H1 (cell line): Measurements from ENCODE around the gene ZNF747. TPM values are rescaled to one million over a fixed set of nuclear protein-coding genes. Genes with fewer than 3 reads are reported as not detected.

ENCODE experiments used
- CTCF ChIA-PET: fragments of 300-600 bp; sonication (Branson Sonifier 250); formaldehyde crosslinking; loops from one replicate; lab custom pipeline; 2021; ENCODE audit not compliant: partially characterized antibody; lab: Charles Lee
- POLR2A ChIA-PET: fragments of 300-600 bp; sonication (Branson Sonifier 250); formaldehyde crosslinking; loops from one replicate; lab custom pipeline; 2021; ENCODE audit warnings: inconsistent platforms; ENCODE audit not compliant: partially characterized antibody; lab: Charles Lee
- DNase-seq, 2 experiments: peaks; one replicate each; pipeline versions ENCODE4 v3.0.0 to v3.0.0-alpha.2; 2010 to 2022; ENCODE audit warnings: low spot score in 2 of 2, low read depth in 1 of 2, mixed read lengths in 1 of 2
- FAIRE-seq: peaks from 2 replicates; lab custom pipeline; 2011; peaks lifted over from hg19 to GRCh38; lab: Jason Lieb, UNC
- H2AFZ ChIP-seq: 2 replicates; pipeline ENCODE4 v1.8.1; 2012; ENCODE audit warnings: low read length, inconsistent platforms
- H2AK5ac ChIP-seq: 2 replicates; pipeline ENCODE4 v1.6.1; 2013; ENCODE audit warnings: low read depth, low read length
- H2BK120ac ChIP-seq: replicated peaks from 2 replicates; pipeline ENCODE3; 2013; ENCODE audit warnings: low read depth, low read length, inconsistent platforms
- H2BK12ac ChIP-seq: 2 replicates; pipeline ENCODE4 v1.6.1; 2013; ENCODE audit warnings: low read depth, low read length
- H2BK15ac ChIP-seq: 2 replicates; pipeline ENCODE4 v1.6.1; 2013; ENCODE audit warnings: low read length
- H2BK20ac ChIP-seq: 2 replicates; pipeline ENCODE4 v1.6.1; 2013; ENCODE audit warnings: low read length
- H2BK5ac ChIP-seq: 2 replicates; pipeline ENCODE4 v1.6.1; 2013; ENCODE audit warnings: low read depth, low read length
- H3K14ac ChIP-seq: 2 replicates; pipeline ENCODE4 v1.6.1; 2013; ENCODE audit warnings: inconsistent platforms; ENCODE audit not compliant: insufficient read length
- H3K18ac ChIP-seq: 2 replicates; pipeline ENCODE4 v1.6.1; 2013; ENCODE audit warnings: low read length; ENCODE audit errors: extremely low read depth
- H3K23ac ChIP-seq: 2 replicates; pipeline ENCODE4 v1.6.1; 2013; ENCODE audit warnings: inconsistent platforms; ENCODE audit not compliant: insufficient read length
- H3K23me2 ChIP-seq: 2 replicates; pipeline ENCODE4 v1.6.1; 2013; ENCODE audit warnings: low read depth, low read length
- H3K27ac ChIP-seq: 2 replicates; pipeline ENCODE4 v1.6.1; 2011; ENCODE audit warnings: low read depth, low read length, inconsistent platforms
- H3K27me3 ChIP-seq, 4 experiments: replicated peaks in 1 of 4; 1 replicate in 1 of 4; 2 replicates in 3 of 4; pipeline versions ENCODE4 v1.6.1 to v1.8.1; 2011 to 2013; ENCODE audit warnings: low read length in 3 of 4, mild to moderate bottlenecking in 3 of 4, inconsistent platforms in 2 of 4, mixed read lengths in 2 of 4, moderate library complexity in 1 of 4; ENCODE audit not compliant: control insufficient read depth in 3 of 4, insufficient read depth in 3 of 4; ENCODE audit errors: extremely low read depth in 1 of 4
- H3K36me3 ChIP-seq, 4 experiments: 2 replicates each; pipeline versions ENCODE4 v1.6.1 to v1.8.1; 2011 to 2013; ENCODE audit warnings: mild to moderate bottlenecking in 4 of 4, low read length in 3 of 4, moderate library complexity in 2 of 4, control low read depth in 1 of 4, inconsistent platforms in 1 of 4; ENCODE audit not compliant: insufficient read depth in 4 of 4, control insufficient read depth in 2 of 4
- H3K4ac ChIP-seq: replicated peaks from 2 replicates; pipeline ENCODE3; 2013; ENCODE audit warnings: low read length, low read depth, mixed read lengths, inconsistent platforms; ENCODE audit not compliant: insufficient read length
- H3K4me1 ChIP-seq, 4 experiments: replicated peaks in 1 of 4; 1 replicate in 1 of 4; 2 replicates in 3 of 4; pipeline versions ENCODE4 v1.6.1 to v1.8.1; 2011 to 2013; ENCODE audit warnings: low read length in 3 of 4, inconsistent platforms in 2 of 4, mixed read lengths in 1 of 4; ENCODE audit not compliant: insufficient read depth in 4 of 4, control insufficient read depth in 3 of 4
- H3K4me2 ChIP-seq, 2 experiments: 2 replicates each; pipeline versions ENCODE4 v1.6.1 to v1.8.1; 2011 to 2013; ENCODE audit warnings: low read depth in 2 of 2, low read length in 2 of 2, control low read depth in 1 of 2, inconsistent platforms in 1 of 2, mild to moderate bottlenecking in 1 of 2; ENCODE audit not compliant: insufficient read depth in 1 of 2
- H3K4me3 ChIP-seq, 4 experiments: fragments of 200-600, 300-600 bp in 1 of 4; sonication (generic), shearing (Covaris generic), sonication (Bioruptor Twin) in 1 of 4; 2 replicates each; pipeline versions ENCODE4 v1.5.1 to v1.8.1; 2011 to 2016; ENCODE audit warnings: low read length in 4 of 4, low read depth in 3 of 4, control low read depth in 2 of 4, inconsistent platforms in 2 of 4, mild to moderate bottlenecking in 2 of 4, mixed read lengths in 1 of 4, moderate library complexity in 1 of 4; ENCODE audit not compliant: insufficient read depth in 2 of 4; ENCODE audit errors: extremely low read depth in 1 of 4
- H3K56ac ChIP-seq: replicated peaks from 2 replicates; pipeline ENCODE3; 2013; ENCODE audit warnings: low read depth, mild to moderate bottlenecking, mixed read lengths, low read length, inconsistent platforms; ENCODE audit not compliant: insufficient read length
- H3K79me1 ChIP-seq: 2 replicates; pipeline ENCODE4 v1.6.1; 2013; ENCODE audit warnings: low read depth, low read length, control low read depth
- H3K79me2 ChIP-seq, 2 experiments: 2 replicates each; pipeline versions ENCODE4 v1.6.1 to v1.8.1; 2012 to 2013; ENCODE audit warnings: low read length in 2 of 2, mild to moderate bottlenecking in 2 of 2, inconsistent platforms in 1 of 2; ENCODE audit not compliant: insufficient read depth in 2 of 2, control insufficient read depth in 1 of 2
- H3K9ac ChIP-seq, 4 experiments: replicated peaks in 1 of 4; 1 replicate in 1 of 4; 2 replicates in 3 of 4; pipeline versions ENCODE4 v1.6.1 to v1.8.1; 2011 to 2013; ENCODE audit warnings: low read depth in 3 of 4, low read length in 3 of 4, control low read depth in 2 of 4, mild to moderate bottlenecking in 2 of 4, moderate library complexity in 2 of 4, inconsistent platforms in 1 of 4; ENCODE audit errors: extremely low read depth in 1 of 4
- H3K9me3 ChIP-seq, 2 experiments: 2 replicates each; pipeline versions ENCODE4 v1.6.1 to v1.8.1; 2012 to 2013; ENCODE audit warnings: mild to moderate bottlenecking in 2 of 2, moderate library complexity in 2 of 2, control low read depth in 1 of 2, inconsistent platforms in 1 of 2, low read depth in 1 of 2, low read length in 1 of 2, mixed read lengths in 1 of 2; ENCODE audit not compliant: insufficient read depth in 2 of 2
- H4K20me1 ChIP-seq, 2 experiments: replicated peaks in 1 of 2; 2 replicates each; pipeline versions ENCODE3 to v1.8.1; 2011 to 2013; ENCODE audit warnings: inconsistent platforms in 2 of 2, low read length in 2 of 2, mild to moderate bottlenecking in 1 of 2; ENCODE audit not compliant: insufficient read depth in 2 of 2, control insufficient read depth in 1 of 2
- H4K5ac ChIP-seq: 2 replicates; pipeline ENCODE4 v1.6.1; 2013; ENCODE audit warnings: low read length, low read depth, mixed read lengths, inconsistent platforms; ENCODE audit not compliant: insufficient read length
- H4K8ac ChIP-seq: 2 replicates; pipeline ENCODE4 v1.8.0; 2013; ENCODE audit warnings: mild to moderate bottlenecking, moderate library complexity, low read length, inconsistent platforms; ENCODE audit not compliant: insufficient read depth; ENCODE audit errors: extremely low read depth
- H4K91ac ChIP-seq: replicated peaks from 2 replicates; pipeline ENCODE3; 2013; ENCODE audit warnings: low read length, mixed read lengths, inconsistent platforms; ENCODE audit not compliant: insufficient read length
- POLR2A ChIP-seq, 2 experiments: IDR thresholded peaks; 1 replicate in 1 of 2; 2 replicates in 1 of 2; pipeline ENCODE4 v1.6.1; 2011; ENCODE audit warnings: low read depth in 2 of 2, low read length in 2 of 2, mild to moderate bottlenecking in 2 of 2; ENCODE audit errors: control extremely low read depth in 1 of 2
- WGBS, 2 experiments: shearing (Covaris generic) in 1 of 2; methylation state at CpG; one replicate each; pipeline versions ENCODE4 v1.1.6 to v1.1.7; 2013 to 2015; ENCODE audit warnings: low lambda C conversion rate in 2 of 2, mixed read lengths in 2 of 2, inconsistent platforms in 1 of 2, low coverage in 1 of 2, missing lambda C conversion rate in 1 of 2; ENCODE audit not compliant: insufficient replicate concordance in 2 of 2, insufficient coverage in 1 of 2, insufficient read length in 1 of 2; ENCODE audit errors: extremely low coverage in 1 of 2, missing lambda C conversion rate in 1 of 2; 5-methylcytosine and 5-hydroxymethylcytosine counted together
- polyA plus RNA-seq, 7 experiments: library from polyadenylated mRNA; depleted of rRNA in 3 of 7; stranded (reverse) in 5 of 7; unstranded in 2 of 7; fragments of >200 nt in 5 of 7; fragments of 200-250 nt in 2 of 7; gene quantifications; 1 replicate in 5 of 7; 2 replicates in 1 of 7; 4 replicates in 1 of 7; pipeline versions ENCODE4 v1.2.1 to v1.2.3, GENCODE V29; 2011 to 2013; ENCODE audit warnings: missing spikeins in 2 of 7, mixed read lengths in 2 of 7
- total RNA-seq: library from RNA; stranded (reverse); fragmentation: NEBNext Ultra II Directional; extraction: Animal tissue kit (Norgen Biotek cat#: 25700); gene quantifications from 2 replicates; pipeline ENCODE4 v1.2.1, GENCODE V29; 2021

The ZNF747 gene
- total and polyA plus RNA-seq, 2 of the 8 experiments (the other 6 are each of a cell fraction or from before 2014, with no cell fraction given): 9.9 to 10.3 TPM

- peaks cover 0 to 2% of the 10 kb centered on the region in 2 experiments for H4K20me1 ChIP-seq
- H3K36me3 ChIP-seq: peaks cover 0 to 11% (median 0%) of the 10 kb centered on the region in 4 experiments; a peak in 1 of 8 replicates
- no peaks in the 10 kb centered on the region for H3K79me2 ChIP-seq
- no peak overlapping the region for H3K4me2 ChIP-seq
- H3K23me2 ChIP-seq: peaks cover 2% of the 10 kb centered on the region; the same call in 1 of the 2 replicates
- ChIA-PET CTCF (interaction anchor here (0.9 to 1.7 kb wide), 5 partner anchors 13 to 93 kb away, joined by 3 to 7 read pairs (median 4); no protein-coding TSS in a partner anchor), POLR2A (interaction anchor here (0.6 to 1.0 kb wide), 4 partner anchors 8 to 88 kb away, joined by 3 read pairs; no protein-coding TSS in a partner anchor)
- no peak overlapping the region for H2BK20ac ChIP-seq
- no peak overlapping the region for H3K56ac ChIP-seq
- H3K23ac ChIP-seq: no peak overlapping the region
- no peak overlapping the region for H2BK5ac ChIP-seq
- no peak overlapping the region for H4K91ac ChIP-seq
- DNase-seq (no peak), FAIRE-seq (no peak)
- no peak overlapping the region for H4K8ac ChIP-seq
- no peak overlapping the region for H3K27ac ChIP-seq
- peak overlapping the region; percentile 40; the same call in 1 of the 2 replicates for H2AK5ac ChIP-seq
- no peak overlapping the region for H2BK15ac ChIP-seq
- H4K5ac ChIP-seq: no peak overlapping the region
- no peak overlapping the region for H3K4ac ChIP-seq
- H3K27me3 ChIP-seq: no peaks in the 10 kb centered on the region; a peak in 1 of 7 replicates
- H3K4me1 ChIP-seq: no peaks in the 10 kb centered on the region; a peak in 1 of 7 replicates
- no peak overlapping the region for H3K14ac ChIP-seq
- no peak overlapping the region for H2BK12ac ChIP-seq
- H2AFZ ChIP-seq: no peak overlapping the region
- H2BK120ac ChIP-seq: no peak overlapping the region
- WGBS, 2 experiments: 83% methylated on average over 11 of the region's 11 CpGs; no CpG with 5 or more reads in 1 of the 2 experiments
- no peaks in the 10 kb centered on the region for H3K9me3 ChIP-seq
- H3K9ac ChIP-seq: no peak overlapping the region
- H3K18ac ChIP-seq: no peak overlapping the region
- no peak overlapping the region for H3K4me3 ChIP-seq
- H3K79me1 ChIP-seq: no peaks in the 10 kb centered on the region
- TF ChIP-seq POLR2A (IDR thresholded peaks at IDR 0.05; ENCODE audit: control extremely low read depth in 1 of 2, low read depth in 2 of 2, low read length in 2 of 2): no peak
Measured at GRCh38 chr16:30521873-30522641, 12.6 kb downstream of the ZNF747 start.
